ENCODE data around the gene NUP98. TPM values are rescaled to one million over a fixed set of nuclear protein-coding genes. Genes with fewer than 3 reads are reported as not detected.
"Not testable (repeated sequence)": the region's sequence is repeated elsewhere in the genome, so short reads cannot be mapped to it uniquely, and the experiment has no call there.

NUP98 gene
- total RNA-seq, 2 experiments from 2014 or later, result 102 to 115 TPM

DNA sequence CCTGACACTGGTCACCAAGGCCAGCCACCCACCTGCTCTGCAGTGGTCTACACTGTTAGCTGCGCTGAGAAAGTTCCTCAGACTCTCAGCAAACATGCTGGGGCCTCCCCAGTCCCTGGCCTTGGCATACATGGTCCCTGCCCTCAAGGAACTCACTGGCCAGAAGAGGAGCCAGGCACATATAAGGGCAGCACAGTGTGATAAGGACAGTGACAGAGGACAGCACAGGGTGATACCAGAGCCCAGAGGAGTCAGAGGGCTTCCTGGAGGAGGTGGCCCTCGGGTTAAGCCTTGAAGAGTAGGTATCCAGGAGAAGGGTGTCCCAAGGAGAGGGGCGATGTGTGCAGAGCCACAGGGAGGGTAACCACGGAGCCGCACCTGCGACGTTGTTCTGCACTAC lies 151.8 kb downstream of the NUP98 start:
- BruUV-seq (replicated peaks), result no TSS peak
- Histone ChIP-seq H3K36me3 (ENCODE audit: insufficient read depth, low read length) (no peaks in the 10 kb centered on the region), H3K4me1 (ENCODE audit: insufficient read depth, low read length, poor library complexity, severe bottlenecking) (no peaks in the 10 kb centered on the region), H3K27ac (ENCODE audit: low read depth, low read length, poor library complexity, severe bottlenecking) (no peak overlapping the region), H3K9me3 (ENCODE audit: low read length) (no peaks in the 10 kb centered on the region), H4K20me1 (ENCODE audit: insufficient read depth, low read length) (no peaks in the 10 kb centered on the region), H3K4me2 (ENCODE audit: low read length) (no peak overlapping the region), H3K9me2 (ENCODE audit: insufficient read depth, low read length) (no peaks in the 10 kb centered on the region), H3K79me2 (ENCODE audit: insufficient read depth, low read depth, low read length) (no peaks in the 10 kb centered on the region), H3K4me3 (ENCODE audit: low read depth, low read length, poor library complexity, severe bottlenecking) (no peak overlapping the region), H2AFZ (ENCODE audit: low read length) (no peak overlapping the region)
- ChIA-PET CTCF (ENCODE audit: unreplicated experiment) (no interaction called here), POLR2A (no interaction called here)
- intact Hi-C loops (cut with micrococcal nuclease; ENCODE audit: unreplicated experiment), result no loop called here
- no peak for DNase-seq (ENCODE audit: low spot score)
- TF ChIP-seq EZH2phosphoT487 (IDR thresholded peaks at IDR 0.05; ENCODE audit: borderline replicate concordance, low read depth, low read length), result no peak
- TF ChIP-seq, protein P1, sequence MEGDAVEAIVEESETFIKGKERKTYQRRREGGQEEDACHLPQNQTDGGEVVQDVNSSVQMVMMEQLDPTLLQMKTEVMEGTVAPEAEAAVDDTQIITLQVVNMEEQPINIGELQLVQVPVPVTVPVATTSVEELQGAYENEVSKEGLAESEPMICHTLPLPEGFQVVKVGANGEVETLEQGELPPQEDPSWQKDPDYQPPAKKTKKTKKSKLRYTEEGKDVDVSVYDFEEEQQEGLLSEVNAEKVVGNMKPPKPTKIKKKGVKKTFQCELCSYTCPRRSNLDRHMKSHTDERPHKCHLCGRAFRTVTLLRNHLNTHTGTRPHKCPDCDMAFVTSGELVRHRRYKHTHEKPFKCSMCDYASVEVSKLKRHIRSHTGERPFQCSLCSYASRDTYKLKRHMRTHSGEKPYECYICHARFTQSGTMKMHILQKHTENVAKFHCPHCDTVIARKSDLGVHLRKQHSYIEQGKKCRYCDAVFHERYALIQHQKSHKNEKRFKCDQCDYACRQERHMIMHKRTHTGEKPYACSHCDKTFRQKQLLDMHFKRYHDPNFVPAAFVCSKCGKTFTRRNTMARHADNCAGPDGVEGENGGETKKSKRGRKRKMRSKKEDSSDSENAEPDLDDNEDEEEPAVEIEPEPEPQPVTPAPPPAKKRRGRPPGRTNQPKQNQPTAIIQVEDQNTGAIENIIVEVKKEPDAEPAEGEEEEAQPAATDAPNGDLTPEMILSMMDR (conservative IDR thresholded peaks at IDR 0.05; ENCODE audit: low read length), result no peak

- no peak within 1 kb of the TSS for H3K27ac ChIP-seq (ENCODE audit: low read depth, low read length, poor library complexity, severe bottlenecking)
- intact Hi-C loops (cut with micrococcal nuclease; ENCODE audit: unreplicated experiment), result no loop called here
- ChIA-PET CTCF (ENCODE audit: unreplicated experiment) (no interaction called here), POLR2A (interaction anchor here (0.5 kb wide), 1 partner anchor 98 kb away, joined by 5 read pairs; no protein-coding TSS in a partner anchor)
- H3K4me2 ChIP-seq (ENCODE audit: low read length), result no peak within 1 kb of the TSS
- H3K4me1 ChIP-seq (ENCODE audit: insufficient read depth, low read length, poor library complexity, severe bottlenecking), result no peaks in the 10 kb centered on the region
- DNase-seq (ENCODE audit: low spot score), result no peak
- BruUV-seq (replicated peaks), result no TSS peak
- no peaks in the 10 kb centered on the region for H3K9me2 ChIP-seq (ENCODE audit: insufficient read depth, low read length)
- no peak within 1 kb of the TSS for H2AFZ ChIP-seq (ENCODE audit: low read length)
- H4K20me1 ChIP-seq (ENCODE audit: insufficient read depth, low read length), result no peaks in the 10 kb centered on the region
- no peaks in the 10 kb centered on the region for H3K9me3 ChIP-seq (ENCODE audit: low read length)
- TF ChIP-seq EZH2phosphoT487 (IDR thresholded peaks at IDR 0.05; ENCODE audit: borderline replicate concordance, low read depth, low read length), result no peak
- TF ChIP-seq, protein P1 (conservative IDR thresholded peaks at IDR 0.05; ENCODE audit: low read length), result no peak
- no peak within 1 kb of the TSS for H3K4me3 ChIP-seq (ENCODE audit: low read depth, low read length, poor library complexity, severe bottlenecking)
- no peaks in the 10 kb centered on the region for H3K79me2 ChIP-seq (ENCODE audit: insufficient read depth, low read depth, low read length)
- no peaks in the 10 kb centered on the region for H3K36me3 ChIP-seq (ENCODE audit: insufficient read depth, low read length)
Measured at GRCh38 chr11:3644817-3645235, 152.5 kb downstream of the NUP98 start, which contains the start of gene ART1. Gene ART1, plus strand, starts transcription at chr11:3645128. Its CDS starts 14,086 bp downstream, at chr11:3659214.

DNA sequence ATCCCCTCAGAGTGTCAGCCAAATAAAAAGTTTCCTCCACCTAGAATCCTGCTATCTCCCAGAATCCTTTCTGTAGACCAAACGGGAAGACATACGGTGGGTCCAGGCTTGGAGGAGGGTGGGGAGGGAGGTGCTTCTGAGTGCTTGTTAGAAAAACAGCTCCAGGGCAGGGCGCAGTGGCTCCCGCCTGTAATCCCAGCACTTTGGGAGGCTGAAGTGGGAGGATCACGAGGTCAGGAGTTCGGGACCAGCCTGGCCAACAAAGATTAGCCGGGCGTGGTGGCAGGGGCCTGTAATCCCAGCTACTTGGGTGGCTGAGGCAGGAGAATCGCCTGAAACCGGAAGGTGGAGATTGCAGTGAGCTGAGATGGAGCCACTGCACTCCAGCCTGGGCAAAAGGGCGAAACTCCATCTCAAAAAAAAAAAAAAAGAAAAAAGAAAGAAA lies 154.2 kb downstream of the NUP98 start:
- H3K4me1 ChIP-seq (ENCODE audit: insufficient read depth, low read length, poor library complexity, severe bottlenecking); H3K4me2 ChIP-seq (ENCODE audit: low read length); H3K79me2 ChIP-seq (ENCODE audit: insufficient read depth, low read depth, low read length); H2AFZ ChIP-seq (ENCODE audit: low read length); CTCF ChIA-PET (ENCODE audit: unreplicated experiment); H3K27ac ChIP-seq (ENCODE audit: low read depth, low read length, poor library complexity, severe bottlenecking); BruUV-seq (replicated peaks); H3K36me3 ChIP-seq (ENCODE audit: insufficient read depth, low read length); H3K9me3 ChIP-seq (ENCODE audit: low read length); intact Hi-C loops (cut with micrococcal nuclease; ENCODE audit: unreplicated experiment); H3K4me3 ChIP-seq (ENCODE audit: low read depth, low read length, poor library complexity, severe bottlenecking); H3K9me2 ChIP-seq (ENCODE audit: insufficient read depth, low read length); DNase-seq (ENCODE audit: low spot score); H4K20me1 ChIP-seq (ENCODE audit: insufficient read depth, low read length): not testable (repeated sequence)
- POLR2A ChIA-PET, result interaction anchor here (0.6 kb wide), 1 partner anchor 521 kb away, joined by 5 read pairs; no protein-coding TSS in a partner anchor

Measured in OCI-LY7 (cell line).